Liver (tissue), 9 donors: ENCODE data around the gene TEX14. TPM values are rescaled to one million over a fixed set of nuclear protein-coding genes. Genes with fewer than 3 reads are reported as not detected.

Experiments
- DNase-seq: peaks from one replicate; pipeline ENCODE4 v3.0.0-alpha.2; 2017; ENCODE audit warnings: low spot score
- H3K27ac ChIP-seq, 2 donors: one replicate each; pipeline ENCODE4 v1.7.0; 2013; ENCODE audit warnings: inconsistent platforms in 2 of 2, low read length in 2 of 2, control low read depth in 1 of 2, low read depth in 1 of 2, mild to moderate bottlenecking in 1 of 2
- H3K27me3 ChIP-seq, 4 donors: one replicate each; pipeline versions ENCODE4 v1.6.1 to v1.7.0; 2013; ENCODE audit warnings: low read length in 3 of 4, inconsistent platforms in 1 of 4, mild to moderate bottlenecking in 1 of 4, moderate library complexity in 1 of 4; ENCODE audit not compliant: control insufficient read depth in 4 of 4, insufficient read depth in 4 of 4
- H3K36me3 ChIP-seq, 4 donors: one replicate each; pipeline versions ENCODE4 v1.6.1 to v1.7.0; 2013; ENCODE audit warnings: low read length in 3 of 4, mild to moderate bottlenecking in 3 of 4, low read depth in 1 of 4, moderate library complexity in 1 of 4; ENCODE audit not compliant: control insufficient read depth in 4 of 4, insufficient read depth in 3 of 4
- H3K4me1 ChIP-seq, 4 donors: one replicate each; pipeline versions ENCODE4 v1.6.1 to v1.7.0; 2013; ENCODE audit warnings: low read length in 3 of 4, mild to moderate bottlenecking in 3 of 4, moderate library complexity in 1 of 4; ENCODE audit not compliant: control insufficient read depth in 4 of 4, insufficient read depth in 4 of 4
- H3K4me3 ChIP-seq, 3 donors: one replicate each; pipeline versions ENCODE4 v1.6.1 to v1.7.0; 2013; ENCODE audit warnings: low read length in 3 of 3, control low read depth in 1 of 3, low read depth in 1 of 3, mild to moderate bottlenecking in 1 of 3
- H3K9ac ChIP-seq, 2 donors: one replicate each; pipeline ENCODE4 v1.7.0; 2013; ENCODE audit warnings: low read length in 2 of 2, mild to moderate bottlenecking in 2 of 2, moderate library complexity in 2 of 2, control low read depth in 1 of 2, low read depth in 1 of 2
- H3K9me3 ChIP-seq, 4 donors: one replicate each; pipeline versions ENCODE4 v1.6.1 to v1.7.0; 2013; ENCODE audit warnings: low read length in 3 of 4; ENCODE audit not compliant: control insufficient read depth in 4 of 4
- ATF3 ChIP-seq: IDR thresholded peaks from 2 replicates; pipeline ENCODE4 v1.6.1; 2016; ENCODE audit warnings: antibody characterized with exemption
- CTCF ChIP-seq: fragments of 150-350 bp; IDR thresholded peaks from 2 replicates; pipeline ENCODE4 v1.5.1; 2017; ENCODE audit warnings: improper control_type of control experiment, low read depth, low read length; ENCODE audit not compliant: missing input control
- EGR1 ChIP-seq, 2 donors: IDR thresholded peaks; 2 replicates each; pipeline ENCODE4 v1.6.1; 2016 to 2018; ENCODE audit warnings: antibody characterized with exemption in 2 of 2, low read depth in 2 of 2
- FOXA1 ChIP-seq: IDR thresholded peaks from 2 replicates; pipeline ENCODE4 v1.6.1; 2016; ENCODE audit warnings: antibody characterized with exemption
- FOXA2 ChIP-seq: IDR thresholded peaks from 2 replicates; pipeline ENCODE4 v1.6.1; 2016; ENCODE audit warnings: antibody characterized with exemption
- GABPA ChIP-seq, 2 donors: IDR thresholded peaks in 1 of 2; conservative IDR thresholded peaks in 1 of 2; 2 replicates each; pipeline ENCODE4 v1.6.1; 2016; ENCODE audit warnings: antibody characterized with exemption in 2 of 2, mild to moderate bottlenecking in 1 of 2, moderate library complexity in 1 of 2
- HNF4A ChIP-seq, 2 donors: conservative IDR thresholded peaks; 2 replicates each; pipeline ENCODE4 v1.6.1; 2016; ENCODE audit warnings: antibody characterized with exemption in 2 of 2, mild to moderate bottlenecking in 2 of 2
- HNF4G ChIP-seq: IDR thresholded peaks from 2 replicates; pipeline ENCODE4 v1.6.1; 2016; ENCODE audit warnings: antibody characterized with exemption
- JUND ChIP-seq, 2 donors: IDR thresholded peaks; 2 replicates each; pipeline ENCODE4 v1.6.1; 2016; ENCODE audit warnings: antibody characterized with exemption in 2 of 2
- MAX ChIP-seq: IDR thresholded peaks from 2 replicates; pipeline ENCODE4 v1.6.1; 2016; ENCODE audit warnings: antibody characterized with exemption
- RAD21 ChIP-seq, 2 donors: IDR thresholded peaks; 2 replicates each; pipeline ENCODE4 v1.6.1; 2016; ENCODE audit warnings: antibody characterized with exemption in 2 of 2, mild to moderate bottlenecking in 2 of 2
- RXRA ChIP-seq, 2 donors: IDR thresholded peaks; 2 replicates each; pipeline ENCODE4 v1.6.1; 2017 to 2018; ENCODE audit warnings: antibody characterized with exemption in 2 of 2, mild to moderate bottlenecking in 1 of 2
- SP1 ChIP-seq: IDR thresholded peaks from 2 replicates; pipeline ENCODE4 v1.6.1; 2018; ENCODE audit warnings: antibody characterized with exemption, mild to moderate bottlenecking
- TAF1 ChIP-seq: conservative IDR thresholded peaks from 2 replicates; pipeline ENCODE4 v1.6.1; 2016; ENCODE audit warnings: antibody characterized with exemption, mild to moderate bottlenecking
- YY1 ChIP-seq: IDR thresholded peaks from 2 replicates; pipeline ENCODE4 v1.6.1; 2016; ENCODE audit warnings: antibody characterized with exemption, mild to moderate bottlenecking
- WGBS: extraction: QIAGEN DNeasy Blood & Tissue Kit; methylation state at CpG from one replicate; pipeline ENCODE4 v1.1.7; 2013; 5-methylcytosine and 5-hydroxymethylcytosine counted together
- polyA plus RNA-seq, 2 donors: library from polyadenylated mRNA; stranded (reverse) in 1 of 2; unstranded in 1 of 2; fragments of 200-250 nt in 1 of 2; fragments of >200 nt in 1 of 2; fragmentation: Nextera tagmentation in 1 of 2; extraction: Ambion mirVana in 1 of 2; gene quantifications; one replicate each; pipeline versions ENCODE4 v1.2.1 to v1.2.3, GENCODE V29; 2013 to 2015
- total RNA-seq, 2 donors: library from RNA; depleted of rRNA; stranded (reverse); fragments of >200 nt; gene quantifications; one replicate each; pipeline ENCODE4 v1.2.3, GENCODE V29; 2014
- TF ChIP-seq, protein P1 (sequence below): IDR thresholded peaks from 2 replicates; pipeline ENCODE4 v1.6.1; 2016; ENCODE audit warnings: antibody characterized with exemption, mild to moderate bottlenecking
- donor health status: healthy.
- donor health status: healthy.
- donor health status: healthy.
- donor health status: healthy.
- donor health status: healthy.

Gene TEX14
- total and polyA plus RNA-seq, 4 donors = 0.01 to 0.17 (median 0.13) TPM

- H3K9ac ChIP-seq = no peak overlapping the region
- DNase-seq = no peak
- 69% methylated on average over 3 of the region's 3 CpGs for WGBS
- H3K4me1 ChIP-seq = peaks cover 2 to 21% (median 10%) of the 10 kb centered on the region in 4 donors
- no peaks in the 10 kb centered on the region for H3K9me3 ChIP-seq
- H3K27me3 ChIP-seq = no peaks in the 10 kb centered on the region
- H3K27ac ChIP-seq = peak overlapping the region; percentile 39 to 57
- no peaks in the 10 kb centered on the region for H3K36me3 ChIP-seq
- no peak overlapping the region for H3K4me3 ChIP-seq
- TF ChIP-seq TAF1 (no peak), SP1 (no peak), RXRA (IDR thresholded peaks at IDR 0.05) (no peak), HNF4G (no peak), FOXA2 (no peak), JUND (IDR thresholded peaks at IDR 0.05) (no peak), YY1 (no peak), RAD21 (IDR thresholded peaks at IDR 0.05) (no peak), GABPA (IDR thresholded peaks at IDR 0.05 in 1 of 2, conservative IDR thresholded peaks at IDR 0.05 in 1 of 2) (no peak), EGR1 (IDR thresholded peaks at IDR 0.05; ENCODE audit: low read depth in 2 of 2) (no peak), CTCF (no peak), FOXA1 (no peak)
- TF ChIP-seq, protein P1, sequence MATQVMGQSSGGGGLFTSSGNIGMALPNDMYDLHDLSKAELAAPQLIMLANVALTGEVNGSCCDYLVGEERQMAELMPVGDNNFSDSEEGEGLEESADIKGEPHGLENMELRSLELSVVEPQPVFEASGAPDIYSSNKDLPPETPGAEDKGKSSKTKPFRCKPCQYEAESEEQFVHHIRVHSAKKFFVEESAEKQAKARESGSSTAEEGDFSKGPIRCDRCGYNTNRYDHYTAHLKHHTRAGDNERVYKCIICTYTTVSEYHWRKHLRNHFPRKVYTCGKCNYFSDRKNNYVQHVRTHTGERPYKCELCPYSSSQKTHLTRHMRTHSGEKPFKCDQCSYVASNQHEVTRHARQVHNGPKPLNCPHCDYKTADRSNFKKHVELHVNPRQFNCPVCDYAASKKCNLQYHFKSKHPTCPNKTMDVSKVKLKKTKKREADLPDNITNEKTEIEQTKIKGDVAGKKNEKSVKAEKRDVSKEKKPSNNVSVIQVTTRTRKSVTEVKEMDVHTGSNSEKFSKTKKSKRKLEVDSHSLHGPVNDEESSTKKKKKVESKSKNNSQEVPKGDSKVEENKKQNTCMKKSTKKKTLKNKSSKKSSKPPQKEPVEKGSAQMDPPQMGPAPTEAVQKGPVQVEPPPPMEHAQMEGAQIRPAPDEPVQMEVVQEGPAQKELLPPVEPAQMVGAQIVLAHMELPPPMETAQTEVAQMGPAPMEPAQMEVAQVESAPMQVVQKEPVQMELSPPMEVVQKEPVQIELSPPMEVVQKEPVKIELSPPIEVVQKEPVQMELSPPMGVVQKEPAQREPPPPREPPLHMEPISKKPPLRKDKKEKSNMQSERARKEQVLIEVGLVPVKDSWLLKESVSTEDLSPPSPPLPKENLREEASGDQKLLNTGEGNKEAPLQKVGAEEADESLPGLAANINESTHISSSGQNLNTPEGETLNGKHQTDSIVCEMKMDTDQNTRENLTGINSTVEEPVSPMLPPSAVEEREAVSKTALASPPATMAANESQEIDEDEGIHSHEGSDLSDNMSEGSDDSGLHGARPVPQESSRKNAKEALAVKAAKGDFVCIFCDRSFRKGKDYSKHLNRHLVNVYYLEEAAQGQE = no peak
These were observed 163.9 kb downstream of the TEX14 start for GRCh38 chr17:58527949-58528348.

- TF ChIP-seq FOXA2 (no peak), HNF4A (conservative IDR thresholded peaks at IDR 0.05) (no peak), MAX (no peak), ATF3 (no peak)
These were observed 164.5 kb downstream of the TEX14 start for GRCh38 chr17:58527306-58527705.

More at GRCh38 chr17:58527306-58527705, 164.5 kb downstream of the TEX14 start:
- Histone ChIP-seq H3K36me3 (no peaks in the 10 kb centered on the region), H3K9me3 (no peaks in the 10 kb centered on the region), H3K27ac (peak overlapping the region; percentile 39 to 57), H3K4me1 (peaks cover 0 to 16% (median 6%) of the 10 kb centered on the region in 4 donors), H3K9ac (no peak overlapping the region), H3K4me3 (no peak overlapping the region), H3K27me3 (no peaks in the 10 kb centered on the region)
- no peak for DNase-seq
- WGBS = 87% methylated on average over 2 of the region's 2 CpGs
